HG03064 (cell line): ENCODE measurements around the gene PRH1.

Experiments
- ATAC-seq: cut with Tn5 transposase; IDR thresholded peaks from one replicate; pipeline ENCODE4 v1.9.1; 2021; ENCODE audit warnings: low read depth; ENCODE audit not compliant: unreplicated experiment

PRH1 gene

GRCh38 chr12:10884086-10884725 lies at the start of gene PRH1:
Gene PRH1 (minus strand): TSS chr12:10884255. CDS start chr12:10884217, 38 bp downstream.
- ATAC-seq, result no peak

- no peak for ATAC-seq
These were observed 44.8 kb upstream of the PRH1 start, which contains the start of gene PRH2 for GRCh38 chr12:10928746-10929286. Gene PRH2 (plus strand): TSS chr12:10929236. CDS start chr12:10929274, 38 bp downstream.

GRCh38 chr12:10926269-10926668 lies 42.2 kb upstream of the PRH1 start:
- no peak for ATAC-seq

GRCh38 chr12:10919809-10920208 lies 35.8 kb upstream of the PRH1 start:
- no peak for ATAC-seq

GRCh38 chr12:10910380-10910779 lies 26.3 kb upstream of the PRH1 start:
- no peak for ATAC-seq

- no peak for ATAC-seq
These were observed 25.4 kb upstream of the PRH1 start, which contains the start of gene TAS2R13 for GRCh38 chr12:10909462-10909861. Gene TAS2R13 (minus strand): TSS chr12:10909562. CDS start chr12:10909298, 264 bp downstream.

GRCh38 chr12:10904686-10905085 lies 20.6 kb upstream of the PRH1 start:
- no peak for ATAC-seq

GRCh38 chr12:10901427-10901826 lies 17.4 kb upstream of the PRH1 start:
- no peak for ATAC-seq

- ATAC-seq, result no peak
These were observed 16.9 kb upstream of the PRH1 start for GRCh38 chr12:10900972-10901371.

- ATAC-seq, result no peak
These were observed 16.5 kb upstream of the PRH1 start for GRCh38 chr12:10900530-10900929.

- ATAC-seq, result no peak
These were observed 12.8 kb upstream of the PRH1 start for GRCh38 chr12:10896854-10897253.

- no peak for ATAC-seq
These were observed 7.9 kb upstream of the PRH1 start for GRCh38 chr12:10891937-10892336.

- no peak for ATAC-seq
These were observed 5.2 kb upstream of the PRH1 start for GRCh38 chr12:10889226-10889625.

- ATAC-seq, result no peak
These were observed 10.7 kb downstream of the PRH1 start for GRCh38 chr12:10873378-10873777.

- ATAC-seq, result no peak
These were observed 16.7 kb downstream of the PRH1 start for GRCh38 chr12:10867381-10867780.

GRCh38 chr12:10863512-10864218 lies 20.4 kb downstream of the PRH1 start:
- ATAC-seq, result no peak

GRCh38 chr12:10861366-10861765 lies 22.7 kb downstream of the PRH1 start:
- ATAC-seq, result no peak

- no peak for ATAC-seq
These were observed 28.2 kb downstream of the PRH1 start for GRCh38 chr12:10855807-10856206.

GRCh38 chr12:10853776-10854175 lies 30.3 kb downstream of the PRH1 start:
- ATAC-seq, result no peak

- no peak for ATAC-seq
These were observed 32.7 kb downstream of the PRH1 start for GRCh38 chr12:10851243-10851858.

GRCh38 chr12:10849425-10849878 lies 34.6 kb downstream of the PRH1 start, which contains the start of gene PRR4:
Gene PRR4 (minus strand): TSS chr12:10849475. CDS start chr12:10849437, 38 bp downstream.
- no peak for ATAC-seq
